Measurements from ENCODE around the gene COQ7.
A peak's percentile ranks its signal among the peaks of the same experiment; 100 is the strongest.

The COQ7 gene

DNA sequence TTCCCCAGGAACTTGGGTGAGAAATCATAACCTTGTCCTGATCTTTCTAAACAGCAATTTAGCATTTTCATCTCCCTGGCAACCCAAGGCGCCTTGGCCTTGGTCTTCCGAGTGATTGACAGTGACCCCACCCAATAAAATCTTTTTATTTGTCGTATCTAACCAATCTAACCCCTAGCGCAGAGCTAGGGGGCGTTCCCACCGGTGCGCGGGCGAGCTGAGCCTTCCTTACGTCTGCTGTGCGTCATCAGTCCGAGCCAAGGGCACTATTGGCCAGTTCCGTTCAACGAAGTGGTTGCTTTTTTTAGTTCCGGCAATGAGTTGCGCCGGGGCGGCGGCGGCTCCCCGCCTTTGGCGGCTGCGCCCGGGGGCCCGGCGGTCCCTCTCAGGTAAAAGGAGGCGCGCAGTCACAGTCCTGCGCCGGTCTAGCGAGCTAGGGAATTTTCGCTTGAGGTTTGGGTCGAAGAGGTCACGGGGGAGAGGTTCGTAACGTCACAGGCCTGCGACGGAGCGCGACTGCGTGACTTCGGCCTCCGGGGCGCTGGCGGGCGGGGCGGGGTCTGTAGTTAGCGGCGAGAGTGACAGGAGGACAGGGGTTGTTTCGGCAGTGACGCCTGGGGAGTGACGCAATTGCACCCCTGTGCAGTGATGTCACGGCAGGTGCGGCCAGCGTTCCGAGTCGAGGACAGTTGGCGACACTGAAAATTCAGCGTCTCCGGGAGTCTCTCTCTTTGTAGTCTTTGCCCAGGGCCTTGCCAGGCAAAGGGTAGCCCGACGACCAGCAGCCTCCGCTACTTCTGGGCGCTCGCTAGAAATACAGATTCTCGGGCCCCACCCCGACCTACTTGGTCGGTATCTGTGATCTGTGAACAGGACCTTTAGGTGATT lies at the start of gene COQ7:
Gene COQ7 (plus strand): TSS at position 266 of the 888 bp plus-strand sequence. CDS start 51 bp downstream, at position 317.
- peak; percentile 98 to 99 for DNase-seq

DNA sequence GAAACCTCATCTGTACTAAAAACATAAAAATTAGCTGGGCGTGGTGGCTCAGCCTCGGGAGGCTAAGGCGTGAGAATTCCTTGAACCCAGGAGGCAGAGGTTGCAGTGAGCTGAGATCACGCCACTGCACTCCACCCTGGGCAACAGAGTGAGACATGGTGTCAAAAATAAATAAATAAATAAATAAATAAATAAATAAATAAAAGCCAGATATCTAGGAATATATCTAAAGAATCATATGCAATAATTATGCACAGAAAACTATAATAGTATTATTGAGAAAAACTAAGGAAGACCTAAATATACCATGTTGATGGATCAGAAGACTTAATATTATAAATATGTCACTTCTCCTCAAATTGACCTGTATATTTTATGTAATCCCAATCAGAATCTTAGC lies 46.7 kb upstream of the COQ7 start:
- DNase-seq = no peak

DNA sequence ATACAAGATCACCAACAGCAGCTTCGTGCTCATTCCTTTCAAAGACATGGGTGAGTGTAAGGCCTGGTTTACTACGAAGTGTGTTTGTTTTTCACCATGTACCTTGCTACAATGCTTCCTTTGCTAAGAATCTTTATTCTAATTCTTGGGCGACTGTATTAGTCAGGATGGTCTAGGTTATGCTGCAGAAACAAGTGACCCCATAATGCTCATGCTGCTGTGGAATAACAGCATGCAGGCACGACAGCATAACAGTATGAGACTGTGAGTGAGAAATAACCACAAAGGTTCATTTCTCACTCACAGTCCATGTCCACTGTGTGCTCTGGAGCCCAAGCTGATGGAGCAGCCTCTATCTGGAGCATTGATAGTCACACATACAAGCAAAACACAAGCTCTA lies 45.7 kb upstream of the COQ7 start:
- no peak for DNase-seq

DNA sequence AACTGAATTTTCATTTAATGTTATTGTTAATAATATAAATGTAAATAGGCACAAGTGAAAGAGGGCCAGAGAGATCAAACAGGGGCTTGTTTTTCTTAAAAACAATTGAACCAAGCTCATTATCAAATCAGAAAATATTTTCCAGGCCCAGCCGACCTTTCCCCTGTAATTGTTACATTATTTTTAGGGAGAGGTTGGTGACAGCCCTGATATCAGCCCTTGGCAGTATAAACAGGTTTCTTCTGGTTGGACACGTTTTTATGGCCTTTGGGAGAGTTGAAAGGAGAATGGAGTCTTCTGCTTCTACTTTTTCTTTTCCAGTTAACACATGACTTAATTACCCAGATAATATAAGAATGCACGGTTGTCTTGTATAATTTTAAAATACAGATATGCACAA lies 40.0 kb upstream of the COQ7 start:
- DNase-seq = no peak

DNA sequence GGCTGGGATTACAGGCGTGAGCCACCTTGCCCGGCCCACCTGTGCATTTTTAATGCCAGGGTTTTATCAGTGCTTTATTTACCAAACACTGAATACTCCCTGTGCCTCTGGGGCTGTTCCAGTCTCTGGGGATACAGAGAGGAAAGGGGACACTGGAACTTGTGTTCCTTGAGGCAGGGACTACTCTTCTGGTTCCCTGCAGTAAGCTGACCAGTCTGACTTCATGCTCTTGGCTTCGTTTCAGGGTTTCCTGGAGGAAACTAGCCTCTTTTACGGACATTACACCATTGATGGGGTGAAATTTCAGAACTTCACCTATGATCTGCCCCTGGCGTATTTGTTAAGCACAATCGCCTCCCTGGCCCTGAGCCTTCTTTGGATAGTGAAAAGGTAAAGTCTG lies 37.4 kb upstream of the COQ7 start:
- DNase-seq = no peak

DNA sequence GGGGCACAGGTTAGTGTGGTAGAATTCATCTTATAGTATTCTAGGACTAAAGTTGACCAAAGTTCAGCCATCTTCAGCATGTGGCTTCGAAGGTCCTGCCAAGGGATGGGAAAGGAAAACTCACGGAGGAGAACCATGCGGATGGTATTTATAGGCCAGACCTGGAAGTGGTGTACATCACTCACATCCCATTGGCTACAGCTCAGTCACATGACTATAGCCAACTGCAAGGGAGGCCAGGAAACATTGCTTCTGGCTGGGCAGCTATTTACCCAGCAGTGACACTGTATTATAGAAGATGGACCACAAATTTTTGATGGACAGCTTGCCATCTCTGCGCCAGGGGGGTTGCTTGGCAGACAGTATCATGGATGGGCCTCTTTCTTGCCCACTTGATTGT lies 35.7 kb upstream of the COQ7 start:
- no peak for DNase-seq

DNA sequence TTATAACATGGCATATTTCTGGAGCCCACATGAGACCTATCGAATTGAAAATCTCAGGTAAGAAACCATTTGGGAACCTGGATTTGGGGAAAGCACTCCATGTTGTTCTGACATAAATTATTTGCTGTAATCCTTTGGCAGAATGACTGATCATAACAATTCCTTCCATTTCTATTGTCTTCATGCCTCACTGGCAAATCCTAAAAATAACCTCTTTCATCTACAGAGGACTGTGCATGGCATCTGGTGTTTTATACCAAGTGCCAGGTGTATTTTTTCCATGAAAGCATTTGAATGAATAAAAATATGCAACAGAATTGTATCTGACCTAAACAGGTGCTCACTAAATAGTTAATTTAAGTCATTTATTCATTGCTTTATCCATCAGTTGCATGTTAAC lies 33.7 kb upstream of the COQ7 start:
- DNase-seq = no peak

DNA sequence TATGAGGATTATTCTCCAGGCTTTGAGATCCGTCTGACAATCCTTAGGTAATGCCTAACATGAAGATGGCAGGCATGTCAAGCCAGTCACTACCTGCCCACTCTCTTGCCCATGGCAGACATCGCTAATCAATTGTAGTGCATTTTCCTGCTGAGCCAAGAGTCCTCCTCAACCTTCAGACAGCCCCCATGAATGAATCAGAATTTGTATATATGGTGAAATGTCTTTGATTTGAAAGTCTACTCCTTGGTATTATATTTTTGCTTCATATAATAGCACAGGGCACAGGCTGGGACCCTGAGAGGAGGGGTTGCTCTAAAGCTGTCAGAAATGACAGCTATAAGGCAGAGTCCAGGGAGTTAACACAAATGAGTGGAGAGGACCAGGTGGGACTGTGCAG lies 27.0 kb upstream of the COQ7 start:
- no peak for DNase-seq

DNA sequence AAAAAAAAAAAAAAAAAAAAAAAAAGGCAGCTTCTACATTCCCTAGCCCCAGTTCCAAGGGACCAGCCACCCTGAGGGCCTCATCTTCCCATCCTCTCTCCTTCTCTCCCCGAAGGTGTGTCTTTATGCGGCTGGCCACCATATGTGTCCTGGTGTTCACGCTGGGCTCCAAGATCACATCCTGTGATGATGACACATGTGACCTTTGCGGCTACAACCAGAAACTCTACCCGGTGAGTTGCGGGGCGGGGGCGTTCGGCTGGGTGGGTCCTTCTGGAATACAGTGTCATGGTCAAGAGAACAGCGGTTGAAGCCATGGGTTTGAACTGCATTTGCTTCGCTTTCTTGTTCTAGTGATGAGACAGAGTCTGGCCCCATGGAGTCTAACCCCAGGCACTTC lies 22.6 kb upstream of the COQ7 start:
- DNase-seq = no peak

DNA sequence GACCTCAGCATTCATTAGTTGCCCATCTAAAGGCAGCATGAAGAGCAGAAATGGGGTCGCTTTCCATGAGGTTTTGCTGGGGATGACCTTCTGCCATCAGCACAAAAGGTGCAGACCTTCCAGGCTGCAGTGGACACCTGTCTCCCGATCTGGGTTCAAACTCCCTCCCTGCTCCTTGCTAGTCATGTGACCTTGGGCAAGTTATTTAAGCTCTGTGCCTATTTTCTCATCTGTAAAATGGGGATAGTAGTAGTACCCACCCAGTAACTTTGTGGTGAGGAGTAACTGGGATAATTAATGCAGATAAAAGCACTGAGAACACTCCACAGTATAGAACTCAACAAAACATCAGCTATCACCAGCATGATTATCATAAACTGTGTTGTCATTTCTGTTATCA lies 21.4 kb upstream of the COQ7 start:
- no peak for DNase-seq

DNA sequence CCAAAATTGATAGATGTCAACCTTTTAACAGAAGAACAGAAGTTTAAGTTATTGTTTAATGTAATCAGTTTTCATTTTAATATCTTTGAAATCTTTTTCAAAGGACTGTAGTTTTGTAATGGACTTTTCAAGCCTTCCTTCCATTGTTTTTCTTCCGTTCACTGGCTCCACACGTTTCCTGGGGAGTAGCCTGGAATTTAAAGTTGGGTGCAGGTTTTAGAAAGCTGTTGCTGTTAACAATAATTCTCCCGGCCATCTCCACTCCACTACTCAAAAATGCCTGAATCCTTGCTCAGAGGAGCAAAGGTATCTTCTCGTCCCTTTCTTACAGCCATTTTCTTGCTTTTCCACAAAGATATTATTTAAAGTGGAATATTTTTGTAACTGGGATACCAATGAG lies 4.7 kb upstream of the COQ7 start:
- no peak for DNase-seq

DNA sequence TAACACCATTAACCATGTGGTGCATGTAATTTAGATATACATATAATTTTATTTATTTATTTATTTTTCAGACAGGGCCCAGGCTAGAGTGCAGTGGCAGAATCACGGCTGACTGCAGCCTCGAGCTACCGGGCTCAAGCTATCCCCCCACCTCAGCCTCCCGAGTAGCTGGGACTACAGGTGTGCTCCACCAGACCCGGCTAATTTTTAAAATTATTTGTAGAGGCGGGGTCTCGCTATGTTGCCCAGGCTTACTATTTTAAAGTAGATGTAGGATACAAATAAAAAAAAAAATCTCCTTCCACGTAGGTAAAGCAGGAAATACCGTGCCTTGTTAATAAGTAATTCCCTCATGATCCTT lies 446 bp upstream of the COQ7 start:
- no peak for DNase-seq

DNA sequence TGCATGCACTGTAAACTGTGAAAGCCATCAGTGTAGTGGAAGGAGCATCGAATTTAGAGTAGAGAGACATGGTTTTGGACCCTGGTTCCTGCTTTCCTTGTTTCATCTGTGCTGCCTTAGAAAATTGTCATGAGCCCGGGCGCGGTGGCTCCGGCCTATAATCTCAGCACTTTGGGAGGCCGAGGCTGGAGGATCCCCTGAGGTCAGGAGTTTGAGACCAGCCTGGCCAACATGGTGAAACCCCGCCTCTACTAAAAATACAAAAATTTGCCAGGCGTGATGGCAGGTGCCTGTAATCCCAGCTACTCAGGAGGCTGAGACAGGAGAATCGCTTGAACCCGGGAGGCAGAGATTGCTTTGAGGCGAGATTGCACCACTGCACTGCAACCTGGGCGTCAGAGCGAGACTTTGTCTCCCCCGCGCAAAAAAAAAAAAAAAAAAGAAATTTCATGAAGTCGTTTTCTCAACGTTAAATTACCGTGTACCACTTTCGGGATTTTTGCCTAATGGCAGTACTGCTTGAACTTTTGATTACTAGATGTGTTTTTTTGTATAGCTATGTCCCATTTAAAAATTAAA lies 912 bp downstream of the COQ7 start:
- peak in 1 of 2 experiments; percentile 13 for DNase-seq

DNA sequence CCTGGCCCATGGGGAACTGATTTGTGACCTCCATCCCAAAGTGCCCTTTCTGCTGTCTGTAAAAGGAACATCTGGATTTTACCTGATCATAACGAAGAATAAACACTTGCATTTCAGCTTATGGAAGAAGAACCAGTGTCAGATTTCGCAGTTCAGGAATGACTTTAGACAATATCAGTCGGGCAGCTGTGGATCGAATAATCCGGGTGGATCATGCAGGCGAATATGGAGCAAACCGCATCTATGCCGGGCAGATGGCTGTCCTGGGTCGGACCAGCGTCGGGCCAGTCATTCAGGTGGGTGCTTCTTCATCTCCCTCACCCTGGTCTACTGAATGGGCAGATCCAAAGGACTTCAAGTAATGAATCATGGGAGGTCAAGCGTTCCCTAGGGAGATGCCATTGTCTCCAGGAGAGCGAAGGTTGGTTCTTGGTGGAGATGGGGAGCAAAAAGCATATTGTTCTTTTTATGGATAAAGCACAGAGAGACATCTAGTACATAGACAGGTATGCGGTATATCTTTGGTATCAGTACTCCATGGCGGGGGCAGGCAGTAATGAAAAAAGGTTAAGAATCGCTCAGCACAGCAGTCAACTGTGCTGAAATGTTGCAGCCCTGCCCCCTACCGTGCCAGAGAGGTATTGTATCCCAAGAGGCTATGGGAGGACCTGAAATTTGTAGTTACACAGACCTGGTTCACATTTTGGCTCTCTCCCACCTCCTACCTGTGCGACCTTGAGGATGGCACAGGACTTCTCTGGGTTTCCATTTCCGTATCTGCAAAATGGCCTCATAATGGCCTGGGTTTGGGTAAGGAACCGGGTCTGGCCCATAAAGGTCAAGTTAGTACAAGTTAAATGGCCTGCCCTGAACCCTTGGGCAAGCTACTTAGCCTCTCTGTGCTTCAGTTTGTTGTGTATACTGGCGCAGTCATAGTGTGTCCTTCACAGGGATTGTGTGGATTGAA lies 4.7 kb downstream of the COQ7 start:
- DNase-seq = peak; percentile 16 to 62

DNA sequence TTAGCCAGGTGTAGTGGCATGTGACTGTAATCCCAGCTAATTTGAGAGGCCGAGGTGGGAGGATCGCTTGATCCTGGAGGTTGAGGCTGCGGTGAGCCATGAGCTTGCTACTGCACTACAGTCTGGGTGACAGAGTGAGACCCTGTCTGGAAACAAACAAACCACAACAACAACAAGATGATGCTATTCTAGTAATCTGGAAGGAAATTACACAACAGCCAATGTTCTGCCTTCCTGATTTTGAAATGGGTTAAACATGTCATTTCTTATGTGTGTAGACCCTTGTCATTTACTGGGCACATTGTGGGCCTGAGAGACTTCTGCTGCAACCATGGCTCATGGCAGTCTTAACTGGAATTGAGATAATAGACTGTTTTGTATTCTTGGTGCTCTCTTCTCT lies 5.9 kb downstream of the COQ7 start:
- no peak for DNase-seq

DNA sequence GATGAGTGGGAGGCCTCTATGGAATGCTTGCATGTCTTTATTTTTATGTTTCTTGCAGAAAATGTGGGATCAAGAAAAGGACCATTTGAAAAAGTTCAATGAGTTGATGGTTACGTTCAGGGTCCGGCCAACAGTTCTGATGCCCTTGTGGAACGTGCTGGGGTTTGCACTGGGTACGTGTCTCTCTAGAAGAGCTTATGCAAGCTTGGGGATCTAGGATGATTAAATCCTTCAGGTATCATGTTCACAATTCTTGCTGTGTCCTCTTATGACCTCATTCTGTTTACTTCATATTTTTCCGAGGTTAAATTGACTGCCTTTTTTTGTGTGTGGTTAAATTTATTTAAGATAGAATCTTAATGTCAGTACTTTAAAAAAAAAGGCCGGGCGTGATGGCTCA lies 6.4 kb downstream of the COQ7 start:
- DNase-seq = no peak

DNA sequence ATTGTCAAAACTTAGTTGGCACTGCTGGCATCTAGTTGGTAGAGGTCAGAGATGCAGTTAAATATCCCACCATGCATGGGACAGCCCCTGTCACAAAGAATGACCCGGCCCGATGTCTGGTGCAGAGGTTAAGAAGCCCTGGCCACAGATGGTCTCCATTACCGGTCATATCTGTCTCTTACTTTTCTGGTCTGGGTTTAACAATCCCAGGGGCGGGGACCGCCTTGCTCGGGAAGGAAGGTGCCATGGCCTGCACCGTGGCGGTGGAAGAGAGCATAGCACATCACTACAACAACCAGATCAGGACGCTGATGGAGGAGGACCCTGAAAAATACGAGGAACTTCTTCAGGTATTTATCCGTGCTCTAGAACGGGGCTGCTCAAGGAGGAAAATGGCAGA lies 8.1 kb downstream of the COQ7 start:
- no peak for DNase-seq

DNA sequence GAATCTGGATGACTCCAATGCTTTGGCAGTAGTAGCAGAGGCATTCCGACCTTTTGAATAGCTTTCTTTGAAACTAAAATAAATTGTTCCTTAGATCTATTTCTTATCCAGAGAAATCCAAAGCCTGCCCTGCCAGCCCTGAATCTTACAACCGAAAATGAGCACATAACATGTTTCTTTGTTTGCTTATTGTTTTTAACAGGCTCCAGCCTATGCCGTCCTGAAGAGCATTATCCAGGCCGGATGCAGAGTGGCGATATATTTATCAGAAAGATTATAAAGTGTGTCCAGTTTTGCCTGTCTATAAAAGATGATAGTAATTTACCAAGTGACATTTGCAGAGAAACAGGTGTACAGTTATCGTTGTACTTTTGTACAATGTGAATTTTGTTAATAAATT lies 10.5 kb downstream of the COQ7 start:
- no peak for DNase-seq

DNA sequence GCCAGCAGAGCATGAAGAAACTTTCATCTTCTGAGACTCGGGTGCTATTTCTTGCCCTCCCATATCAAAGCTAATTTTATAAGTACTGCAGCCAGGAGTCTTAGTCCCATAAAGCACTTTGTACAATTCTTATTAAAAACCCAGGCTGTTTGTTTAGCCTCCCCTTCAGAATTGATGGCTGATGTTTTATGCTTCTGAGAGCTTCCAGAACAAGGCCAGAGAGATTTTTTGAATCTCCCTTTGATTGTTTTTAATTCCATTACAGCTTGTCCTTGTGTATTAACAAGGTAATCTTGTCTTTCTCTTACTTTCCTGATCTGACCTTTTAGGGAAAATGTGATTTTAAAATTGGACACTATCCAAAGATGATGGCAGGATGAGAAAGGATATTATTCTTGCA lies 16.3 kb downstream of the COQ7 start:
- no peak for DNase-seq

DNA sequence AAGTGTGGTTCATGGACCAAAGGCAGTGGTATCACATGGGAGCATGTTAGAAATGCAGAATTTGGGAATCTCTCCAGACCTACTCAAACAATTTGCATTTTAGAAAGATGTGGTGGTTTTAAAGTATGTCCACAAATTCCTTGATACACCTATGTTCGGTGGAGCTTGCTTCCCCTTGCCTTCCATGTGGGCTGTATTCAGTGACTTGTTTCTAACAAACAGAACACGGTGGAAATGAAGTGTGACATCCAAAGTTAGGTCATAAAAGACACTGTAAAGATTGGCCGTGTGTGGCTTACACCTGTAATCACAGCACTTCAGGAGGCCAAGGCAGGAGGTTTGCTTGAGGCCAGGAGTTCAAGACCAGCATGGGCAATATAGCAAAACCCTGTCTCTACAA lies 16.7 kb downstream of the COQ7 start:
- DNase-seq = no peak

DNA sequence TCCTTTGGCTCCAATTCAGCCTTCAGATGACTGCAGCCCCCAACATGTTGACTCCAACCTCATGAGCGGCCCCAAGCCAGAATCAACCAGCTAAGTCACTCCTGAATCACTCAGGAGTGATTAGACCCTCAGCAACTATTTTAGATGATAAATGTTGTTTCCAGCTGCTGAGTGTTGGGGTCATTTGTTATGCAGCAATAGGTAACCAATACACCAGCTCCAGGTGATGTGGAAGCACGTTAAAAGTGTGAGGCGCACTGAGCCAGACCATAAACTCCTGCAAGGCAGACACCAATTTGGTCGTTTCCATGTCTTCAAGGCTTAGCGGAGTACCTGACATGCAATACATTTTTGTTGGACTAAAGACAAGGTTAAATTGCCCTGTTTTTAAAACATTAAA lies 17.5 kb downstream of the COQ7 start:
- no peak for DNase-seq

DNA sequence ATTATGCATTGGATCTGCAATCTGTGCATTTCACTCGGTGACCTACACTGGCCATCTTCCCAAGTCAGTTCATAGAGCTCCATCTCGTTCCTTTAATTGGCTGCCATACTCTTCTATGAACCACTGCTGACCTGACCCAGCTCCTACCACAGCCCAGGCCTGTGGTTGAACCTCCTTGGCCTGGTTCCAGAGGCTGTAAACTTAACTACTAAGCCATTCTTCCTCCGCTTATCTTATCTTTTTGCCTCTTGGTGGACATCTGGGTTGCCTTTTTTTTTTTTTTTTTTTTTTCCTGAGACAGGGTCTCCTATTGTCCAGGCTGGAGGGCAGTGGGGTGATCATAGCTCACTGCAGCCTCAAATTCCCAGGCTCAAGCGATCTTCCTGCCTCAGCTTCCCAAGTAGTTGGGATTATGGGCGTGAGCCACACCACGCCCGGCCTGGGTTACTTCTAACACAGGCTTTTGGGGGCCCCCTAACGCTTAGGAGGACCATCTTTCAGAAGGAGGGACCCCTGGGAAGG lies 18.3 kb downstream of the COQ7 start:
- no peak for DNase-seq

Data from NCI-H526 (cell line).